Pancreas (tissue), 10 donors: Measurements from ENCODE around the gene RBM48. TPM values are rescaled to one million over a fixed set of nuclear protein-coding genes. Genes with fewer than 3 reads are reported as not detected.

ENCODE experiments used
- ATAC-seq, 4 donors: fragments of 200-7000 bp; cut with Tn5 transposase; one replicate each; pipeline versions ENCODE4 v1.8.0 to v1.9.1; 2020; ENCODE audit warnings: mild to moderate bottlenecking in 4 of 4, moderate library complexity in 4 of 4
- DNase-seq, 6 donors: peaks; one replicate each; pipeline ENCODE4 v3.0.0-alpha.2; 2020
- FAIRE-seq: peaks from 2 replicates; lab custom pipeline; 2012; peaks lifted over from hg19 to GRCh38; lab: Jason Lieb, UNC
- H3K27ac ChIP-seq, 4 donors: fragments of 200-600 bp; sonication (generic); 1 replicate in 3 of 4; 2 replicates in 1 of 4; pipeline versions ENCODE4 v1.5.0 to v1.8.0; 2020
- H3K27me3 ChIP-seq, 4 donors: fragments of 200-600 bp; one replicate each; pipeline ENCODE4 v1.8.0; 2021
- H3K36me3 ChIP-seq, 3 donors: fragments of 200-600 bp; sonication (generic) in 1 of 3; one replicate each; pipeline versions ENCODE4 v1.5.0 to v1.8.0; 2020 to 2021
- H3K4me1 ChIP-seq, 3 donors: fragments of 200-600 bp; one replicate each; pipeline ENCODE4 v1.8.0; 2021
- H3K4me3 ChIP-seq, 4 donors: fragments of 200-600 bp; sonication (generic) in 2 of 4; one replicate each; pipeline versions ENCODE4 v1.5.0 to v1.8.0; 2020 to 2021
- H3K9me3 ChIP-seq, 4 donors: fragments of 200-600 bp; one replicate each; pipeline ENCODE4 v1.8.0; 2021
- WGBS, 2 donors: extraction: QIAGEN DNeasy Blood & Tissue Kit; methylation state at CpG; one replicate each; pipeline ENCODE4 v1.1.7; 2013; 5-methylcytosine and 5-hydroxymethylcytosine counted together
- intact Hi-C, 3 donors: fragments of 100-400 bp; cut with DNase I; formaldehyde crosslinking; loops; one replicate each; pipeline versions ENCODE4 v1.11.1 to v1.14.2; 2022
- polyA plus RNA-seq, 2 donors: library from polyadenylated mRNA; stranded (reverse); fragments of 200-250 nt; gene quantifications; one replicate each; pipeline ENCODE4 v1.2.3, GENCODE V29; 2013
- total RNA-seq, 6 donors: library from RNA; stranded (reverse); fragmentation: NEBNext Ultra II Directional in 4 of 6; extraction: Animal tissue kit (Norgen Biotek cat#: 25700) in 4 of 6; gene quantifications; one replicate each; pipeline versions ENCODE4 v1.2.1 to v1.2.4, GENCODE V29; 2021 to 2023
- TF ChIP-seq, protein P1 (sequence below), 4 donors: fragments of 200-600 bp; sonication (generic) in 3 of 4; IDR thresholded peaks; one replicate each; pipeline versions ENCODE4 v1.5.0 to v1.8.0; 2021; ENCODE audit warnings: antibody characterized with exemption in 4 of 4
- donor health status: healthy with polysubstance abuse.
- donor health status: DM: no; HTN: no; CAD: no; lungs with moderate emphysema.
- donor health status: DM: no; HTN: no; CAD: no.
- donor health status: control.
- donor health status: control.
- donor health status: Bipolar disorder and iron deficiency.
- donor health status: DM: yes; HTN: yes; CAD: no.
- donor health status: DM: no; HTN: no; CAD: no.
- donor health status: DM: no; HTN: no; CAD: no.
- donor health status: DM: yes; HTN: yes; CAD: no.

The RBM48 gene
- total and polyA plus RNA-seq, 8 donors, result 2.7 to 8.3 (median 5.1) TPM

DNA sequence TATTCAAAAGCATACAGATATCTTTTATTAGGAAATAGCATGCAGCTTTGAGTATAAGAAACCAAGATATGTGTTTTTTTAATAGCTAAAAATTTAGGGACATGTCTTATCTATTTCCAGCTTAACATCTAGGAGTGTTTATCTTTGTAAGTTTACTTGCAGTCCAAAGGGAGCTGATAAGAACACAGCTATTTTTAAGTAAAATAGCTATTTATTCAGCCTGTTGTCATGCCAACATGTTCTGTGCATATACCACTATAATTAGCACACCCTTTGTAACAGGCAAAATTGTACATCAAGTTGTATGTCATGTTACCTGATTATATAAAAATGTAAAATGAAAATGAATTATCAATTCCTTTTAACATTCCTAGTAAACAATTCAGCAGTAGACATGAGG, 32.0 kb downstream of the RBM48 start:
- Histone ChIP-seq H3K36me3 (peaks cover 0 to 6% (median 4%) of the 10 kb centered on the region in 3 donors), H3K27ac (no peak overlapping the region), H3K27me3 (no peaks in the 10 kb centered on the region), H3K4me3 (no peak overlapping the region), H3K9me3 (no peaks in the 10 kb centered on the region), H3K4me1 (no peaks in the 10 kb centered on the region)
- DNase-seq (no peak), FAIRE-seq (no peak), ATAC-seq (no peak)
- TF ChIP-seq, protein P1, sequence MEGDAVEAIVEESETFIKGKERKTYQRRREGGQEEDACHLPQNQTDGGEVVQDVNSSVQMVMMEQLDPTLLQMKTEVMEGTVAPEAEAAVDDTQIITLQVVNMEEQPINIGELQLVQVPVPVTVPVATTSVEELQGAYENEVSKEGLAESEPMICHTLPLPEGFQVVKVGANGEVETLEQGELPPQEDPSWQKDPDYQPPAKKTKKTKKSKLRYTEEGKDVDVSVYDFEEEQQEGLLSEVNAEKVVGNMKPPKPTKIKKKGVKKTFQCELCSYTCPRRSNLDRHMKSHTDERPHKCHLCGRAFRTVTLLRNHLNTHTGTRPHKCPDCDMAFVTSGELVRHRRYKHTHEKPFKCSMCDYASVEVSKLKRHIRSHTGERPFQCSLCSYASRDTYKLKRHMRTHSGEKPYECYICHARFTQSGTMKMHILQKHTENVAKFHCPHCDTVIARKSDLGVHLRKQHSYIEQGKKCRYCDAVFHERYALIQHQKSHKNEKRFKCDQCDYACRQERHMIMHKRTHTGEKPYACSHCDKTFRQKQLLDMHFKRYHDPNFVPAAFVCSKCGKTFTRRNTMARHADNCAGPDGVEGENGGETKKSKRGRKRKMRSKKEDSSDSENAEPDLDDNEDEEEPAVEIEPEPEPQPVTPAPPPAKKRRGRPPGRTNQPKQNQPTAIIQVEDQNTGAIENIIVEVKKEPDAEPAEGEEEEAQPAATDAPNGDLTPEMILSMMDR (IDR thresholded peaks at IDR 0.05), result no peak
- intact Hi-C loops, result no loop called here

DNA sequence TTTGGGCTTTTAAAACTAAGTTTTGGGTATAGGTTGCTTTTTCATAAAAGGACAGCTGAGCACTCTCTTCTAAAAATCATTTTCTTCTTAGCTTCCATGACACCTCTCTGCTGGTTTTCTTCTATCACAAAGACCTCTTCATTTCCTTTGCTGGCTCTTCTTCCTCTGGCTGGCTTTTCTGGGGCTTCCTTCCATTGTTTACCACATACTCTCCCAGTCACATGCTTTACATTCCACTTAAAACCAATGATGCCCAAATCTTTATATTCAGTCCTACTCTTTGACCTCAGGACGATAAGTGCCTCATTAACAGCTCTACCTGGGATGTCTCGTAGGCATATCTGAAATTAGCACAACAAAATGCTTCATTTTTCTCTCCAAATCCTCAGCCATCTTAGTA, 34.8 kb downstream of the RBM48 start:
- Histone ChIP-seq H3K36me3 (peaks cover 4 to 22% (median 9%) of the 10 kb centered on the region in 3 donors), H3K4me1 (no peaks in the 10 kb centered on the region), H3K27ac (no peak overlapping the region), H3K4me3 (no peak overlapping the region), H3K27me3 (no peaks in the 10 kb centered on the region), H3K9me3 (no peaks in the 10 kb centered on the region)
- intact Hi-C loops, result no loop called here
- TF ChIP-seq, protein P1 (IDR thresholded peaks at IDR 0.05), result no peak
- ATAC-seq, result no peak
- 88 to 96% methylated on average over 2 of the region's 2 CpGs for WGBS, 2 donors
- FAIRE-seq, result no peak
- no peak for DNase-seq

DNA sequence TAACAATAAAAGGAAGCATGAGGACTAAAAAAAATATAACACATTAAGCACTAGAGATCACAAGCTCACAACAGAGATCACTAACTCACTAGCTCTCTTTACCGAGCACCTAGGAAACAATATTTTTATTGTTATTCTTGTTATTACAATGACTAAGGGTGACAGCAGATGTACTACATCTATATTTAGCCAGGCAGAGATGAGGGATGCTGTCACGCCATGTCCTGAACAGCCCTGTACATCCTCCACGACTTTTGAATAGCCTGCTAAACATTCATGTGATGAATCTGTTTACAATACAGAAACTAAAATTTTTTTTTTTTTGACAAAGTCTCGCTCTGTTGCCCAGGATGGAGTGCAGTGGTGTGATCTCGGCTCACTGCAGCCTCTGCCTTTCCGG, 38.9 kb downstream of the RBM48 start:
- no peak overlapping the region for H3K27ac ChIP-seq
- TF ChIP-seq, protein P1 (IDR thresholded peaks at IDR 0.05), result no peak
- no peaks in the 10 kb centered on the region for H3K27me3 ChIP-seq
- intact Hi-C loops, result no loop called here
- FAIRE-seq, result no peak
- ATAC-seq, result no peak
- 89 to 92% methylated on average over 6 of the region's 6 CpGs for WGBS, 2 donors
- no peak overlapping the region for H3K4me3 ChIP-seq
- H3K36me3 ChIP-seq, result peaks cover 4 to 36% (median 9%) of the 10 kb centered on the region in 3 donors
- H3K4me1 ChIP-seq, result no peaks in the 10 kb centered on the region
- H3K9me3 ChIP-seq, result no peaks in the 10 kb centered on the region
- no peak for DNase-seq

DNA sequence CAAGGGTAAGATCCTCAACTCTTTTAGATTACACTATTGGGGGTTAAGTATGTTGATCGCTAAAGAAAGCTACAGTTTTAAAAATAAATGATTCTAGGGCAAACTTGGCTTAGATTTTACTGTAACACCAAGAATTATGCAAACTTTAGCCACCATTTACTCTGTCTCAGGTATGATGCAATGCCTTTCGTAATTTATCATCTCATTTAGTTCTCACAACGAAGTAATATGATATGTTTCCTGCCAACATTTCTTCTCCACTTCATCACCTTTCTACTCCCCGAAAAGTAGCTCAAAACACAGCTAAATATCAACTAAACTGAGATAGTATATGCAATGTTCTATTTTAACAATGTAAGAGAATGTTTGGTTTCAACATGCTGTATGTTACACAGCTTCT, 40.5 kb downstream of the RBM48 start:
- no peaks in the 10 kb centered on the region for H3K27me3 ChIP-seq
- peaks cover 4 to 36% (median 9%) of the 10 kb centered on the region in 3 donors for H3K36me3 ChIP-seq
- no peak overlapping the region for H3K27ac ChIP-seq
- H3K4me3 ChIP-seq, result no peak overlapping the region
- TF ChIP-seq, protein P1 (IDR thresholded peaks at IDR 0.05), result no peak
- 73 to 78% methylated on average over 4 of the region's 4 CpGs for WGBS, 2 donors
- intact Hi-C loops, result no loop called here
- DNase-seq (no peak), FAIRE-seq (no peak), ATAC-seq (no peak)
- H3K9me3 ChIP-seq, result no peaks in the 10 kb centered on the region
- H3K4me1 ChIP-seq, result no peaks in the 10 kb centered on the region

DNA sequence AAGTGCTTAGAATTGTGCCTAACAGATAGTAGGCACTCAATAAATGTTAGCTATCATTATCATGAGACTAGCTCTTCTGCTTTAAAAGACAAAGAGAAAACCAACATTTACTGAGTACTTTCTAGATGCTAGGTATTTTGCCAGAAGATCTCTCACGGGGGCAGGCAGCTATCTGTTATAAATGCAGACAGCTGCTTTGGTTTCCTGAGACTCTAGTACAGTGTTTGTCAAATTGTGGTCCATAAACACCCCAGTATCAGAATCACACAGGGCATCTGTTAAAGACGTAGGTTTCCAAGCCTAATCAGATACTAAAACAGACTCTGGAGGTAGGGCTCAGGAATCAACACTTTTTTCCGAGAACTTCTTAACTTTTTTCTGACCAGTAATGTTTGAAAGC, 47.7 kb downstream of the RBM48 start:
- Histone ChIP-seq H3K4me3 (no peak overlapping the region), H3K36me3 (peaks cover 0 to 40% (median 21%) of the 10 kb centered on the region in 3 donors), H3K27ac (no peak overlapping the region), H3K9me3 (no peaks in the 10 kb centered on the region), H3K27me3 (no peaks in the 10 kb centered on the region), H3K4me1 (no peaks in the 10 kb centered on the region)
- TF ChIP-seq, protein P1 (IDR thresholded peaks at IDR 0.05), result no peak
- ATAC-seq (no peak), DNase-seq (no peak), FAIRE-seq (no peak)
- intact Hi-C loops, result no loop called here
- 81 to 86% methylated on average over 3 of the region's 3 CpGs for WGBS, 2 donors
